GM12865 (cell line): ENCODE data around the gene PLCB1.

Experiments
- DNase-seq: peaks from one replicate; pipeline ENCODE4 v3.0.0; 2010; ENCODE audit warnings: low read depth
- H3K4me3 ChIP-seq: 2 replicates; pipeline ENCODE4 v1.5.1; 2011; ENCODE audit warnings: mild to moderate bottlenecking, low read depth, low read length, control low read depth
- TF ChIP-seq, protein P1 (sequence below): IDR thresholded peaks from 2 replicates; pipeline ENCODE4 v1.5.1; 2011; ENCODE audit warnings: low read length, control low read depth, low read depth, inconsistent platforms; ENCODE audit not compliant: insufficient read depth; ENCODE audit errors: missing control alignments

PLCB1 gene

DNA sequence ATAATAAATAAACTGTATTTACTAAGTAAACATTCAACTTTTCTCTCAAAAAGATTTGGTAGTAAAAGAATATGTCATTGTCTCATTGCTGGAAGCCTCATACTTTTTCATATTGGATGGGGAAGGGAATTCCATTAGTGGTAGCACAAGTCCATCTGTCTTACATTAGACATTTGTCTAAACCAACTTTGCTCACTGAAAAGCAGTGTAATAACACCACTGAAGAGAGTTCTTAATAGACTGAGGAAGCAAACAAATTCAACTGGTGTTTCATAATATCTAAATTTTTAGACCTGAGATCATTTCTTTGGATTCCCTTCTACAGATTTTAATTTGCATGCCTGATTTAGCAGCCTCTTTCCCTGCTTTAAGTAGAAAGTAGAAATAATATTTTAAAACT lies 62.7 kb downstream of the PLCB1 start:
- TF ChIP-seq, protein P1, sequence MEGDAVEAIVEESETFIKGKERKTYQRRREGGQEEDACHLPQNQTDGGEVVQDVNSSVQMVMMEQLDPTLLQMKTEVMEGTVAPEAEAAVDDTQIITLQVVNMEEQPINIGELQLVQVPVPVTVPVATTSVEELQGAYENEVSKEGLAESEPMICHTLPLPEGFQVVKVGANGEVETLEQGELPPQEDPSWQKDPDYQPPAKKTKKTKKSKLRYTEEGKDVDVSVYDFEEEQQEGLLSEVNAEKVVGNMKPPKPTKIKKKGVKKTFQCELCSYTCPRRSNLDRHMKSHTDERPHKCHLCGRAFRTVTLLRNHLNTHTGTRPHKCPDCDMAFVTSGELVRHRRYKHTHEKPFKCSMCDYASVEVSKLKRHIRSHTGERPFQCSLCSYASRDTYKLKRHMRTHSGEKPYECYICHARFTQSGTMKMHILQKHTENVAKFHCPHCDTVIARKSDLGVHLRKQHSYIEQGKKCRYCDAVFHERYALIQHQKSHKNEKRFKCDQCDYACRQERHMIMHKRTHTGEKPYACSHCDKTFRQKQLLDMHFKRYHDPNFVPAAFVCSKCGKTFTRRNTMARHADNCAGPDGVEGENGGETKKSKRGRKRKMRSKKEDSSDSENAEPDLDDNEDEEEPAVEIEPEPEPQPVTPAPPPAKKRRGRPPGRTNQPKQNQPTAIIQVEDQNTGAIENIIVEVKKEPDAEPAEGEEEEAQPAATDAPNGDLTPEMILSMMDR = no peak
- DNase-seq = no peak
- H3K4me3 ChIP-seq = no peak overlapping the region

DNA sequence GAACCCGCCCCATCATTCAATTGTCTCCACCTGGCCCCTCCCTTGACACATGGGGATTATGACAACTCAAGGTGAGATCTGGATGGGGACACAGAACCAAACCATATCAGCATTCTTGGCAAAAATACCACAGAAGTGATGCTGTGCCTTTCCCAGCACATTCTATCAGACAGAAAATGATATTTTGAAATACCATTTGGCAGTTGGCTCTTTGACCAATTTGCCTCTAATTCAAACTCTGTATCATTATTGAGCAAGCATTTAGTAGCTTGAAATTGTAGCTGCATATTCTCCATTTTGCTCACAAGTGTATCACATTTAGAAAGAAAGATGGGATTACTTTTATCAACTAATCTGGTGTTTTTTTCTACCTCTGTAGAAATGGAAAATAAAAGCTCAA lies 64.0 kb downstream of the PLCB1 start:
- TF ChIP-seq, protein P1 = no peak
- DNase-seq = no peak
- no peak overlapping the region for H3K4me3 ChIP-seq

DNA sequence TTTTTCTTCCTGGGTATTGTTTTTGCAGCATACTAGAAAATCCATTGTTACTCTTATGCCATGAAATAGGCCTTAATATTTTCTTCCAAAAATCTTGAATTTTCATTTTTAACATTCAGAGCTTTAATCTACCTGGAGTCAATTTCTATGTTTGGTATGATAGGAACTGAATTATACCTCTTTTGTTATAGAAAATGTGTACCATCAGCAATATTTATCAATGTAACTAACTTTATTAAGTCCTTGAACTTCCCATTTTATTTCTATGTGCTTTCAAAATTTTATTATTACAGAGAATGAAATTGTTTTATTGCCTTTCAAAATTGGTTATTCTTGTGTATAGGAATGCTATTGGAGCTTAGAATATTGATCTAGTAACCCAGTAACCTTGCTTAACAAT lies 68.2 kb downstream of the PLCB1 start:
- DNase-seq = no peak
- TF ChIP-seq, protein P1 = no peak
- H3K4me3 ChIP-seq = no peak overlapping the region

DNA sequence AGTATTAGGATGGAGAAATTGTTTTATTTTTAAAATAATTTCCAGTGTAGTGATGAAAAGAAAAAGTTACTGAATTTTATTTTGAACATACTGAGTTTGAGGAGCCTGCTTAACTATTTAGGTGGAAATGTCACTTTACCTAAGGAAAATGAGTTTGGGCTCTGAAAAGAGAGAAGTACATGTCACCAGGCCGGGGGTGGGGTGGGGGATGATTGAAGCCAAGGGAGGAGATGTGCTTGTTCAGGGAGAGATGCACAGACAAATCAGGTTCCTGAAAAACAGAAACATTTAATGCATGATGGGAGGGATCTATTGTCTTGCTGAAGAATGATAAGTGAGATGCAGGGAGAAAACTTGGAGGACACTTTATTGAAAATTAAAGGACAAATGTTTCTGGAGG lies 71.3 kb downstream of the PLCB1 start:
- TF ChIP-seq, protein P1 = no peak
- no peak for DNase-seq

DNA sequence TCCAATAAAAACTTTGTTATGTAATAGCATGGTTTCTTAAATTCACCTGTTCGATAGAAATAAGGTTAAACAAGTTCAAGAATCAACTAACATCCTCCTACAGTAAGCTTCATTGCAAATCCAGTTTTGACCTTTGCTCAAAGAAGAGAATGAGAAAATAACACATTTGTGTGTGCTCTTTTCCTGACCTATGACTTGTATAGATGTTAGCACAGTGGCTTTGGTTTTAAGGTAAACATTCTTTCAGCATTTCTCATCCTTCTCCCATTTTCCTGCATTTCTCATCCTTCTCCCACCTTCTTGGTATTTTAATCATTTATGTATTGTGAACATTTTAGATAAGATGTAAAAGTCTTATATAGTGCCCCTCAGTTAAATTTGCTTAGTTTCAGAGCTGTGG lies 73.9 kb downstream of the PLCB1 start:
- TF ChIP-seq, protein P1 = no peak
- DNase-seq = no peak
- no peak overlapping the region for H3K4me3 ChIP-seq

More for the DNA sequence above, 71.3 kb downstream of the PLCB1 start:
- no peak overlapping the region for H3K4me3 ChIP-seq

DNA sequence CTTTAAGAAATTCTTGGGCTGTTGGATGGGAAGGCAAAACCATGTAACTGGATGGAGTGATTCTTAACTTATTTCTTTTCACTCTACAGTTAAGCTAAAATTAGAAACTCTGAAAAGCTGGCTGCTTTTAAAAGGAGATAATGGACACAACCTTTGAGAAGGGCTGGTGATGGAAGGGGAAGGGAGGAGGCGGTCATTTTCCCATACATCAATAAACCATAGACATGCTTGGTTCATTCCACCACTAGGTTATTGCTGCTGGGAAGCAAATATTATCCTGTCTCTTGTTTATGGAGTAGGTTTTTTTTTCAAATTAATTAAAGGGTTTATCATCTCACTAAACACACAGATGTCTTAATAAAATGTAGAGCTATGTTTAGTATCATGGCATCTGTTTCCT lies 76.2 kb downstream of the PLCB1 start:
- TF ChIP-seq, protein P1 = no peak
- DNase-seq = no peak
- H3K4me3 ChIP-seq = no peak overlapping the region

DNA sequence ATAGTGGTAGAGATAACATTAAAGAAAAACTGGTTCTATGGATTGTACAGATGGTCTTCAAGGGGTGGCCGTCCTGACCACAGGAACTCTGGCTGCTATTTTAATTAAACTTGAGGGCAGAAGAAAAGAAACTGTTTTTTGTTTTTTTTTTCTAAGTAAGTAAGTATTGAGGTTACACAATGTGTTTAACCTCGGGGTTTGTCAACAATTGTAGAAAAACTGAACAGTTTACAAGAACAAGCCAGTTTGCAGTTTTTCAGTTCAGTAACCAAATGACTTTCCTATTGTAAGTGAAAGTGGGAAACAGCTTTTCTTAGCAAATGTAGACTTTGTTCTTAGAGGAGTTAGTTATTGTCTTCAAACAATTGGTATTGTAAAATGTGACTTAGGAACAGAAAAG lies 77.0 kb downstream of the PLCB1 start:
- TF ChIP-seq, protein P1 = no peak
- H3K4me3 ChIP-seq = no peak overlapping the region
- peak; percentile 54 for DNase-seq
